Activated CD8-positive, alpha-beta memory T cell treated with anti-CD3 and anti-CD28 coated beads, Interleukin-2, amount 50 U/mL, for 48 hours (primary cell): Measurements from ENCODE around the gene CFC1B.
"Not testable (repeated sequence)": the region's sequence is repeated elsewhere in the genome, so short reads cannot be mapped to it uniquely, and the experiment has no call there.

Source experiments
- DNase-seq: peaks from one replicate; pipeline ENCODE4 v3.0.0-alpha.2; 2020

The CFC1B gene

DNA sequence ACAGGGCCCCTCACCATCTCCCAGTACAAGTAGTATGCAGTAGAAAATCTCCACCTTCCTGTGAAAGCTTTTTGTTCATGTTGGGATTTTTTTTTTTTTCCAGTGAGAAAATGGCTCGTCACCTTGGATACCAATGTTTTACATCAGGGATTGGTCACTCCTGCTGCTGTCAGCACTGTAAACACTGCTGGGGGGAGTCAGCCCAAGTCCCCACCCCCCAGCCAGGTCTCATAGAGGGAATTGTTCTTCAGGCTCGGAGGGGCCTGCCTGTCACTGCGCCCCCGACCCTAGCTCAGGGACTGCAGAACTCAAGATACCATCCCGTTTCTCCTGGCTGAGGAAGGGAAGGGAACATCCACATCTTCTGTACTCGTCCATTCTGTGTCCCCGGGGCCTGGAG, at the start of gene CFC1B:
TSS of gene CFC1B (plus strand) at position 231 of the 400 bp plus-strand sequence. CDS start 263 bp downstream, outside the sequence.
- DNase-seq, result not testable (repeated sequence)

DNA sequence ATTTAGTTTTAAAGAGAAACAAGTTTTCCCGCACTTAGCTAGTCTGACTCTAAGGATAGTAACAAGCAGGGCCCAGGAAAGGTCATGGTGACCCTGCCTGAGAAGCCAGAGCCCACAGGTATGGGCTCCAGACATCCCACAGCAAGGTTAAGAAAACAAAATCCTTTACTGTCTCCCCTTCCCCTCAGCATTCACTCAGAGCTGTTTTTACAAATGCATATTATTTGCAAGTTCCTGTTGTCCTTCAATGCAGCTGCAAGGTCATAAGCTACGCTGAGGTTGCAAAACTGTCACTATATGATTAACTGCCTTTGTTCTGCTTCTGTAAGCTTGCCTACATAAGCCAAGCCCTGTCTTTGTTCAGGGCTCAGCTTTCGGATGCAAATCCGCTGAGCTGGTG, 29.9 kb upstream of the CFC1B start:
- DNase-seq, result not testable (repeated sequence)

GRCh38 chr2:130509228-130509627, 11.8 kb upstream of the CFC1B start, which contains the start of gene POTEI:
Gene POTEI (minus strand): TSS chr2:130509328. CDS start chr2:130509235, 93 bp downstream.
- DNase-seq, result not testable (repeated sequence)

DNA sequence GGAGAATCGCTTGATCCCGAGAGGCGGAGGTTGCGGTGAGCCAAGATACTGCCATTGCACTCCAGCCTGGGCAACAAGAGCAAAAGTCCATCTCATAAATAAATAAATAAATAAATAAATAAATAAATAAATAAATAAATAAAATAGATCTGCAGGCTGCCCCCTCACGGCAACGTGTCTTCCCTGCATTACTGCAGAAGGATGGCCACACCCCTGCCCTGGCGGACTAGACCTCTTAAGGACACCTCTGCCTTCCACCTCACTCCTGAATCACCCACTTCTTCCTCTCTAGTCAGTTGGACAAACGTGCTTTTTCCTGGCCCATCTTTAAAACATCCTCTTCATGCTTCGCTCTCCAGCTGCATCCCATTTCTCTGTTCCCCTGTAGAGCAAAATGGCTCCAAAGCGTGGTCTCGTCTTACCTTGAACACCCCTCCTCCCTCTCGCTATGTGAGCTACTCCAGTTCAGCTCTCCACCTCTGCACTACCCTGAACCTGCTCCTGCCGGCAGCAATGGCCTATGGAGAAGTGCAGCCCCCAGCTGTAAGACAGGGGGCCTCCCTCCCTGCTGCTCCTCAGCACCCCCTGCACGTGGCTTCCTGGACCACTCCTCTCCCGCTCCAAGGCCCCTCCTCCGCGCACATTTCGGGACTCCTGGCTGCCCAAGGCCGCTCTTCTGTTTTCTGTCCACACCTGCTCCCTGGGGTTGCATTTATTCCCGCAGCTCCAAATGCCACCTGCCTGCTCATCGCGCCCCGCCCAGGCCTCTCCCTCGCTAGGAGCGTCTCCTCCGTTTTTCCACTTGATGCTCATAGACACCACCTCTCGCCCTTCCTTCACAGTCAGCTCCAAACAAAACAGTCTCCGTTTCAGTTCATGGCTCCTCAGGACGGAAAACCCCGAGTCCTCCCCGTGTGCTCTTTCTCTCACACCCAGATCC, 9.9 kb upstream of the CFC1B start:
- DNase-seq, result not testable (repeated sequence)

DNA sequence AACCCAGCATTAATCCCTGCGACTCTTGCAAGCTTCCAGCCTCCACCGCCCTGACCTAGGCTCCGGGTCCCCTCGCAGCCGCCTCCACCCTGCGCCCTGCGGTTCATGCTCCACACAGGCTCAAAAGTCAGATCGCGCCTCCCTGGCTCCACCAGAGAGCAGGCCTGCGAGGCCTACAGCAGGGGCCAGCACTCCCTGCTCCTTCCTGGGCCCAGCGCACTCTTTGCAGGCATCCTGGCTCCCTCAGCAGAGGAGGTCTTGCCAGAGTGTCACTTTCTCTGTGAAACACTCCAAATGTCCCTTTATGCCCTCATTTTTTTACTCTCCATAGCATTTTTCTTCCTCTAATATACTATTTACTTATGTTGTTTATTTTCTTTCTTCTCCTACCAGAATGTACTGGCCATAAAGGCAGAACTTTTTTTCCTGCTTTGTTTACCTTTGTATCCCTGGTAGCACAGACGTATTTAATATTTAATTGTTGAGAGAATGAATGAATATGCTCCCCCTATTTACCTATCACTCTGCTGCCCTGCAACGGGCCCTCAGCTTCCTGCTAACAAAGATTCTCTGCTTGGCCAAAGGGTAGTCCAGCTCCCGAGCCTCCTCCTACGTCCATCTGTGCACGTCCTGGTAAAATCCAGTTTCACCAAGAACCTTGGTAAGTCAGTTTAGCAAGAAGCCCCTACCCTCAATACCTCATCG, 9.1 kb upstream of the CFC1B start:
- not testable (repeated sequence) for DNase-seq

DNA sequence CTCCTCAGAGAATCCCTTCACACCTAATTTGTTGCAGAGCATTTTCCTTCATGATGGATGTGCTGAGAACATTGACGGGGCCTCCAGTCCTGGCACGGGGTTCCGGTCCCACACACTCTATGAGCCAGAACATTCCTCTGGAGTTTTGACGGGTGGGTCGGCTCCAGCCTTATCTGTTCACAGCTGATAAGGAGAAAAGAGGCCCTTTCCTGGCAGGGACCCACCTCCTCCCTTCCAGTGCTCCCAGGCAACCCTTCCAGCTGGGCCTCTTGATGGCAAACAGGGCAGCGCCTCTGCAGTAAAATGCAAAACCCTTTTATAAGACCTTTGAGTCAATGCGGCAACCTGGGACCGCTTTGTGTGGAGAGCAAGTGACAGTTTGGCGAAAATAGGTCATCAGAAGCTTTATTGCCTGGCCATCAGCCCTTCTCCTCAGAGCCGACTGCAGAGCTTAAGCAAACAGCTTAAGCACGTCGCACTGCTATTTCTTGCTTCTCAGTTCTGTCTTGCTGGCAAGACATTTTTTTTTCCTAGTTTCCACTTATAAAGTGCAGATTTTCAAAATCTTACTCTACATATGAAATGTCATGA, 2.4 kb upstream of the CFC1B start:
- DNase-seq, result not testable (repeated sequence)

GRCh38 chr2:130522390-130522789, 1.4 kb downstream of the CFC1B start:
- not testable (repeated sequence) for DNase-seq

DNA sequence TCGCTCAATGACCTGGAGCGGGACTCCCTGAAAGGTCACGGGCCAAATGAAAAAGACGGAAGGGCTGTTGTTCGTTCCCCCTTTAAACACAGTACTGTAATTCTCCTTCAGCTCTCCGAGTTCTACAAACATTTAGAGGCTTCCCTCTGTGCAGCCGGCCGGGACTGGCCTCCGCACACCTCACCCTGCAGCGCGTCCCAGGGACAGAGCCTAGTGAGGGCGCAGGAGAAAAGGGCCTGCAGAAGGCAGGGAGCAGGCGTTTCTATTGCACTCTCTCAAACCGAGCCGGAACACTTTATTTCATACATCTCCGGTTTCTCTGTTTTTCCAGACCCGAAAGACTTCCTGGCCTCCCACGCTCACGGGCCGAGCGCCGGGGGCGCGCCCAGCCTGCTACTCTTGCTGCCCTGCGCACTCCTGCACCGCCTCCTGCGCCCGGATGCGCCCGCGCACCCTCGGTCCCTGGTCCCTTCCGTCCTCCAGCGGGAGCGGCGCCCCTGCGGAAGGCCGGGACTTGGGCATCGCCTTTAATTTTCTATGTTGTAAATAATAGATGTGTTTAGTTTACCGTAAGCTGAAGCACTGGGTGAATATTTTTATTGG, 6.4 kb downstream of the CFC1B start:
- not testable (repeated sequence) for DNase-seq

DNA sequence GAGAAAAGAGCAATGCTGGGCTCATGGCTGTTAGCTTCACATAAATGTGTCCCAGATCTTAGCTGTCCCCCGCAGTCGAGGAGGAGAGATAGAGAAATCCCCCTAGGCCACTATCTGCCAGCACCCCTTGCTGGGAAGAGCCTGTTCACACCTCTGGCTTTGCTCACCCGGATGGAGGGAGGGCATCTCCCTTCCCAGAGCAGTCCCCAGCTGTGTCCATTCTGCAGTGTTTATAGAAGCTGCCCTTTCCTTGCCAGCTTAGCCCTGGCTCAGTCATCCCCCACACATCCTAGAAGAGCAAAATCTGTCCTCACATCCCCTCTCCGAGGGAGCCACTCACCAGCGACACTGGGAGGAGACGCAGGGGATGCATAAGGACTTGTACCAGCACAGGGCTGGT, 8.5 kb downstream of the CFC1B start:
- DNase-seq, result not testable (repeated sequence)

DNA sequence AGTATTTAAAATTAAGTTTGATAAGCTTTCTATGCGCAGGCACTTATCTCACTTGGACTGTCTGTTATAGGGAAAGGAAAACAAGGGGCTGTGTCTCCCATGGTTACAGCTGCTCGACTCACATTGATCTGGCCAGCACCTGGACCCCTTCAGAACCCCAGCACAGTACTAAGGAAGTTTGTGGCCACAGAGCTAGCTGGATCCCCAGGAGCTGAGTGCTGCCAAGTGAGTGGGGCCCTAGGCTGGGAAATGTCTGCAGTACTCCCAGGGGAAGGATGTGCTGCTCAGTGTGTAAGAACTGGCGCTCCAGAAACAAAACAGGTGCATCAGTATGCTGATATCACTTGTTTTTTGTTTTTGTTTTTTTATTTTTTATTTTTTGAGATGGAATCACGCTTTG, 9.2 kb downstream of the CFC1B start:
- DNase-seq, result not testable (repeated sequence)

DNA sequence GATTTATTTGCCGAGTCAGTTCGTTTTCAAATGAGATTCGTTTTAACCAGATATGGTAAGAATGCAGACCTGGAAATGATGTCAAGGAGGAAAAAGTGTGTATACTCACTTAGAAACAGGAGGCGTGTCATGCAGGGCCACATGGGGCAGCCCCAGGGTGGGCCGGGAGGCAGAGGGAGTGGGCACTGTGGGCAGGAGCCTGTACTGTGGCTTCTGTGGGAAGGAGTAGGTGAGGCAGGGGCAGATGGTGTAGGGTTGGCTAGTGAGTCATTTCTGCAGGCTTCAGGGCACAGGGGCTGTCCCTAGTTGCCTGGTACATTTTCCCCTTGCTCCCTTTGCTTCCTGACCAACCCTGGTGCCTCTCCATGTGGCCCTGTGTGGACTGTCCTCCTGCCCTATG, 10.2 kb downstream of the CFC1B start:
- not testable (repeated sequence) for DNase-seq

GRCh38 chr2:130531672-130532071, 10.7 kb downstream of the CFC1B start:
- not testable (repeated sequence) for DNase-seq

DNA sequence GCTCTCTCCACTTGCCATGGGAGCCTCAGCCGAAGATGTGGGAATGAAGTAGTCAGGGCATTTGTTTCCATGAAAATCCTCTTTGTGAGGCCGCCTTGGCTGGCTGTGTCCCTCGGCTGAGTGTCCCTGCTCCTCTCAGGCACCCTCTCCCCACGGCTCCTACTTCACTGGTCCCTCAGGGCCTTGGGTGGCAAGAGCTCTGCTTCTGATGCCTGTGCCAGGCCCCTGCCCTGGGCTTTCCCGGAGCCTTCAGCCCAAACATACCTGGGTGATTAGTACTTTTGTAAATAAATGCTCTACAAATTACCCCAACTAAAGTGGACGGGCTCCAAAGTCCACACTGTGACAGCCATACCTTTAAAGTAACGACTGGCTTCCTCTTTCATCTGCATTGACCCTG, 15.6 kb downstream of the CFC1B start:
- DNase-seq, result not testable (repeated sequence)

- not testable (repeated sequence) for DNase-seq
Measured at GRCh38 chr2:130538271-130538670, 17.2 kb downstream of the CFC1B start.

GRCh38 chr2:130542789-130543188, 21.8 kb downstream of the CFC1B start:
- DNase-seq, result not testable (repeated sequence)

DNA sequence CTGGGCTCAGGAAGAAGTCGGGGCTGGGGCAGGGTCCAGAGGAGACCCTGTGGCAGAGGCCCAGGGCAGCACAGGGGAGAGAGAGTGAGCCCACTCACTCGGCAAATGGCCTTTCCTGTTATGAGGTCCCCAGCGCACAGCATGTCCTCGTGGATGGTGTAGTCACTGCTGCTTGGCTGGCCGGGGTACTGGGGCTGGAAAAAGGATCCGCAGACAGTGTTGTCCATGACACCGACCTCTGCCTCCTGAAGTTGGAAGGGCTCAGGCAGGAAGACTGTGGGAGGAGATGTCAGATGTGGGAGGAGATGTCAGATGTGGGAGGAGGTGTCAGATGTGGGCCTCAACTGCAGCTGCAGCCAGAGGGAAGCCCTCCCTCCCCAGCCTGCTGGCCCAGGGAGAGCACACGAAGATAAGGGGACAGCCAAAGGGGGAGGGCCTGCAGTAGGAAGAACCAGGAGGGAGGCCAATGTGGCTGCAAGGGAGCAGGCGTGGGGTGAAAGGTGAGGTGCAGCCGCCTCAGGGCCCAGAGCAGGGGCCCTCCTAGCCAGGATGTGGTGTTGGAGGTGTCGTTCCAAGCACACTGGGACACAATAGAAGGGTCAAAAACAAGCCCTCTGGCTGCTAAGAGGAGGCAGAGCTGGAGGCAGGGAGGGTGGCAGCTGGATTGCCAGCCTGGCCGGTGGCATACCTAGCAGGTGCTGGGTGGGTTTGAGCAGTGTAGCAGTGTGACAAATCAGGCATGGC, 22.9 kb downstream of the CFC1B start:
- not testable (repeated sequence) for DNase-seq

DNA sequence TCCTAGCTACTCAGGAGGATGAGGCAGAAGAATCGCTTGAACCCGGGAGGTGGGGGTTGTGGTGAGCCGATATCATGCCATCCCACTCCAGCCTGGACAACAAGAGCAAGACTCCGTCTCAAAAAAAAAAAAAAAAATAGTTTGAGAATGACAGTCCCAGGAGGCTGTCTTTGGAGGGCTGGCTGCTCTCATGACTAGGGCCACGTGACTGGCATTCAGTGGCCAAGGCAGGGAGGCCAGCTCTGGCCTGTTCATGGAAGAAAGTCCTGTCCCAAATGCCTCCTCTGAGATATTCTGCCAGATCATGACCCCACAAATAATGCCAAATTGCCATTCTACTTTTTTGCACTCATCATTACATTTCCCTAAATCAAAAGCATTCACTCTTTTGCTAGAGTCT, 24.0 kb downstream of the CFC1B start:
- not testable (repeated sequence) for DNase-seq

DNA sequence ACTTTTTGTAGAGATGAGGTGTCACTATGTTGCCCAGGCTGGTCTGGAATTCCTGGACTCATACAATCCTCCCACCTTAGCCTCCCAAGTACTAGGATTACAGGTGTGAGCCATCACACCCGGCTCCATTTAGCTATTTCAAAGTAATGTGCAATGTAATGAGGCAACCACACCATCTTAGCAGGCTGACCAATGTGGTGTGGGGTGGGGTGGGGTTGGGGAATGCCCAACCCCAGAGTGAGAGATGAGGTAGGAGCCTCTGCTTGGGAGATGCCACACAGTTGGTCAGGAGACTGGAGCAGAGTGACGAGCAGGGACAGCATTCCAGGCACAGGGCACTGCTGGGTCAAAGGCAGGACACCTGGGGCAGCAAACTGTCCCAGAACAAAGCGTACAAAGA, 27.4 kb downstream of the CFC1B start:
- not testable (repeated sequence) for DNase-seq

- DNase-seq, result not testable (repeated sequence)
Measured at GRCh38 chr2:130549475-130549874, 28.5 kb downstream of the CFC1B start.

DNA sequence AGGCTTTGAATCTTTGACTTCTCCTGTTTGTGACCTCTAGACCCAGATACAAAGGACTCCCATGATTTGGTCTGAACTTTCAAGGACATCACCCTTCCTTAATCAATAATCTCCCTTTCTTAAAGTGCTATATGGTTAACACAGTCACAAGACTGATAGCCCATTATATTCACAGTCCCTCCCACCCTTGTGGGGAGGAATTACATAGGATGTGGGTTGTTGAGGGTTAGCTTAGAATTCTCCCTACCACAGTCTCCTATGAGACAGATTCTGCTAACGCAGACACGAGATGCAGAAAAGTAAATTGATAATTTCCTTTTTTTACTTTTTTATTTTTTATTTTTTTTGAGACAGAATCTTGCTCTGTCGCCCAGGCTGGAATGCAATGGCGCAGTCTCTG, 33.2 kb downstream of the CFC1B start:
- not testable (repeated sequence) for DNase-seq

GRCh38 chr2:130556441-130556840, 35.4 kb downstream of the CFC1B start:
- not testable (repeated sequence) for DNase-seq

- DNase-seq, result not testable (repeated sequence)
Measured at GRCh38 chr2:130566165-130566564, 45.1 kb downstream of the CFC1B start.
